AG04450 (cell line): ENCODE data around the gene ALG5. TPM values are rescaled to one million over a fixed set of nuclear protein-coding genes. Genes with fewer than 3 reads are reported as not detected.
A peak's percentile ranks its signal among the peaks of the same experiment; 100 is the strongest.

Experiments used
- CTCF ChIA-PET: fragments of 300-600, 350-600 bp; formaldehyde crosslinking; extraction: SDS; loops from one replicate; lab custom pipeline; 2022; ENCODE audit warnings: antibody characterized with exemption, inconsistent platforms; lab: Charles Lee
- POLR2A ChIA-PET: fragments of 350-600 bp; formaldehyde crosslinking; extraction: SDS; loops from one replicate; lab custom pipeline; 2021; ENCODE audit warnings: antibody characterized with exemption, inconsistent platforms; lab: Yijun Ruan, JAX
- DNase-seq: peaks from one replicate; pipeline ENCODE4 v3.0.0-alpha.2; 2011; ENCODE audit warnings: low read depth, low spot score
- H3K27ac ChIP-seq: one replicate; pipeline ENCODE4 v1.5.1; 2012; ENCODE audit warnings: low read depth, low read length, control low read depth
- H3K27me3 ChIP-seq: one replicate; pipeline ENCODE4 v1.6.0; 2012; ENCODE audit warnings: low read length; ENCODE audit not compliant: control insufficient read depth, insufficient read depth
- H3K4me3 ChIP-seq: 2 replicates; pipeline ENCODE4 v1.5.1; 2011; ENCODE audit warnings: mild to moderate bottlenecking, low read depth, low read length, control low read depth
- H3K9me3 ChIP-seq: 2 replicates; pipeline ENCODE4 v1.5.1; 2012; ENCODE audit warnings: low read length; ENCODE audit not compliant: control insufficient read depth, insufficient read depth
- polyA plus RNA-seq: library from polyadenylated mRNA; depleted of rRNA; stranded (reverse); fragments of >200 nt; gene quantifications from 2 replicates; pipeline ENCODE4 v1.2.3, GENCODE V29; 2011
- TF ChIP-seq, protein P1 (sequence below): IDR thresholded peaks from 2 replicates; pipeline ENCODE4 v1.5.1; 2011; ENCODE audit warnings: low read depth, low read length, control low read depth, inconsistent platforms

ALG5 gene
- polyA plus RNA-seq, 1 experiment, result 51.6 TPM

- Histone ChIP-seq H3K27me3 (peaks cover 2% of the 10 kb centered on the region), H3K9me3 (no peaks in the 10 kb centered on the region), H3K4me3 (no peak overlapping the region), H3K27ac (no peak overlapping the region)
- CTCF ChIA-PET, result no interaction called here
- DNase-seq, result no peak
- POLR2A ChIA-PET, result no interaction called here
- TF ChIP-seq, protein P1, sequence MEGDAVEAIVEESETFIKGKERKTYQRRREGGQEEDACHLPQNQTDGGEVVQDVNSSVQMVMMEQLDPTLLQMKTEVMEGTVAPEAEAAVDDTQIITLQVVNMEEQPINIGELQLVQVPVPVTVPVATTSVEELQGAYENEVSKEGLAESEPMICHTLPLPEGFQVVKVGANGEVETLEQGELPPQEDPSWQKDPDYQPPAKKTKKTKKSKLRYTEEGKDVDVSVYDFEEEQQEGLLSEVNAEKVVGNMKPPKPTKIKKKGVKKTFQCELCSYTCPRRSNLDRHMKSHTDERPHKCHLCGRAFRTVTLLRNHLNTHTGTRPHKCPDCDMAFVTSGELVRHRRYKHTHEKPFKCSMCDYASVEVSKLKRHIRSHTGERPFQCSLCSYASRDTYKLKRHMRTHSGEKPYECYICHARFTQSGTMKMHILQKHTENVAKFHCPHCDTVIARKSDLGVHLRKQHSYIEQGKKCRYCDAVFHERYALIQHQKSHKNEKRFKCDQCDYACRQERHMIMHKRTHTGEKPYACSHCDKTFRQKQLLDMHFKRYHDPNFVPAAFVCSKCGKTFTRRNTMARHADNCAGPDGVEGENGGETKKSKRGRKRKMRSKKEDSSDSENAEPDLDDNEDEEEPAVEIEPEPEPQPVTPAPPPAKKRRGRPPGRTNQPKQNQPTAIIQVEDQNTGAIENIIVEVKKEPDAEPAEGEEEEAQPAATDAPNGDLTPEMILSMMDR, result no peak
Measured at GRCh38 chr13:36925603-36926002, 73.5 kb downstream of the ALG5 start.

- TF ChIP-seq, protein P1, result no peak
- Histone ChIP-seq H3K27ac (no peak overlapping the region), H3K27me3 (peaks cover 2% of the 10 kb centered on the region), H3K9me3 (no peaks in the 10 kb centered on the region), H3K4me3 (no peak overlapping the region)
- ChIA-PET CTCF (interaction anchor here (0.7 kb wide), 1 partner anchor 66 kb away, joined by 3 read pairs; no protein-coding TSS in a partner anchor), POLR2A (no interaction called here)
- DNase-seq, result no peak
Measured at GRCh38 chr13:36924001-36924400, 75.1 kb downstream of the ALG5 start.

DNA sequence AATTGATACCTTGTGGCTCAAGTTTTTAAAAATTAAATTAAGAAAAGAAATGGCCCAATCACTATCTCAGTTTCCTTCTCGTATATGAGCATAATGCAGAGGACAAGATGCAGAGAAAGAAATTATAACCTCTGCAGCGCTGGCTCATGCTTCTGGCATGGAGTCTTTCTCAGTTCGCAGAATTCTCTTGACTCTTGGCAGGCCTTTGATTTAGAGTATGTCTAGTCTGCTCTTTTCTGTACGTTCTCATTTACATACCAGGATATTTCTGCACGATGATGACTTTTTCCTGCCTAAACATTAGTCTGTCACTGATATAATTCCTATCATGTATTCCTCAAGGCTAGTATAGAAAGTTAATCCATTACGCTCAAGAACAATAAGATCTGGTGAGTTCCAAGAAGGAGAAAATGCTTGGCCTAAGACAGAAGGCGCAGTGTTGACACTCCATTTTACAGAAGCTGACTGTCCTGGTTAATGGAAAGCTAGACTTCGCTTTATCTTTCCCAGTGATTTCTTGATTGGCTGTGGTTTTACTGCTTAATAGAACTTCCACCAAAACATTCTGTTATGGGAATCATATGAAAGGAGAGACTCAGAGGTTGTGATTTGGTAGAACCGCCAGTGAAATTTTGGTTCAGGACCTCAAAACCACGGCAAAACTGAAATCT lies 77.4 kb downstream of the ALG5 start:
- no peak overlapping the region for H3K27ac ChIP-seq
- no peak for DNase-seq
- TF ChIP-seq, protein P1, result no peak
- ChIA-PET CTCF (no interaction called here), POLR2A (no interaction called here)
- H3K9me3 ChIP-seq, result no peaks in the 10 kb centered on the region
- H3K27me3 ChIP-seq, result no peaks in the 10 kb centered on the region
- H3K4me3 ChIP-seq, result no peak overlapping the region

GRCh38 chr13:36920616-36921185 lies 78.4 kb downstream of the ALG5 start:
- ChIA-PET POLR2A (no interaction called here), CTCF (no interaction called here)
- no peak overlapping the region for H3K27ac ChIP-seq
- H3K27me3 ChIP-seq, result no peaks in the 10 kb centered on the region
- no peak for DNase-seq
- TF ChIP-seq, protein P1, result no peak
- H3K9me3 ChIP-seq, result no peaks in the 10 kb centered on the region
- peak overlapping the region; percentile 75 for H3K4me3 ChIP-seq
